Measurements from ENCODE around the gene RHBDL2.

RHBDL2 gene

GRCh38 chr1:38875811-38876210, 65.8 kb downstream of the RHBDL2 start:
- no peaks in the 10 kb centered on the region for H3K36me3 ChIP-seq (ENCODE audit: insufficient read depth, low read length)
- no peak overlapping the region for H3K4me3 ChIP-seq
- no peak for DNase-seq (ENCODE audit: low read depth, low spot score)

GRCh38 chr1:38873027-38873969, 68.3 kb downstream of the RHBDL2 start, which contains the start of gene MYCBP:
MYCBP (minus strand) TSS chr1:38873348; CDS start chr1:38873305, 43 bp downstream.
- DNase-seq (ENCODE audit: low read depth, low spot score) = peak; percentile 81
- no peaks in the 10 kb centered on the region for H3K36me3 ChIP-seq (ENCODE audit: insufficient read depth, low read length)
- H3K4me3 ChIP-seq = peak within 1 kb of the TSS; percentile 79
- TF ChIP-seq POLR2AphosphoS5 (IDR thresholded peaks at IDR 0.05; ENCODE audit: borderline replicate concordance, low read depth, low read length) (peak; percentile 96), EZH2 (IDR thresholded peaks at IDR 0.05) (no peak)
- H3K9ac ChIP-seq (ENCODE audit: insufficient read length) = peak within 1 kb of the TSS; percentile 82
- no peaks in the 10 kb centered on the region for H3K9me3 ChIP-seq (ENCODE audit: low read depth, low read length)
- H3K27ac ChIP-seq = no peak within 1 kb of the TSS

More at GRCh38 chr1:38875811-38876210, 65.8 kb downstream of the RHBDL2 start:
- no peak overlapping the region for H3K9ac ChIP-seq (ENCODE audit: insufficient read length)
- H3K27ac ChIP-seq = no peak overlapping the region
- H3K9me3 ChIP-seq (ENCODE audit: low read depth, low read length) = no peaks in the 10 kb centered on the region
- TF ChIP-seq EZH2 (IDR thresholded peaks at IDR 0.05) (no peak), FOXP2 (optimal IDR thresholded peaks at IDR 0.05; ENCODE audit: control extremely low read depth, extremely low read length, insufficient read depth) (no peak), POLR2AphosphoS5 (IDR thresholded peaks at IDR 0.05; ENCODE audit: borderline replicate concordance, low read depth, low read length) (no peak)

- TF ChIP-seq FOXP2 (optimal IDR thresholded peaks at IDR 0.05; ENCODE audit: control extremely low read depth, extremely low read length, insufficient read depth) = no peak
- no peak; the same call in 1 of the 2 replicates for TF ChIP-seq POLR2AphosphoS5 (IDR thresholded peaks at IDR 0.05; ENCODE audit: borderline replicate concordance, low read depth, low read length)
- TF ChIP-seq EZH2 (IDR thresholded peaks at IDR 0.05) = no peak
- H3K27ac ChIP-seq = no peak overlapping the region
- no peak for DNase-seq (ENCODE audit: low read depth, low spot score)
These were observed 69.1 kb downstream of the RHBDL2 start for GRCh38 chr1:38872401-38873026.

GRCh38 chr1:38870996-38871395, 70.6 kb downstream of the RHBDL2 start:
- Histone ChIP-seq H3K9me3 (ENCODE audit: low read depth, low read length) (no peaks in the 10 kb centered on the region), H3K36me3 (ENCODE audit: insufficient read depth, low read length) (no peaks in the 10 kb centered on the region), H3K9ac (ENCODE audit: insufficient read length) (no peak overlapping the region), H3K27ac (no peak overlapping the region), H3K4me3 (no peak overlapping the region)
- TF ChIP-seq POLR2AphosphoS5 (IDR thresholded peaks at IDR 0.05; ENCODE audit: borderline replicate concordance, low read depth, low read length) (no peak), EZH2 (IDR thresholded peaks at IDR 0.05) (no peak), FOXP2 (optimal IDR thresholded peaks at IDR 0.05; ENCODE audit: control extremely low read depth, extremely low read length, insufficient read depth) (no peak)
- DNase-seq (ENCODE audit: low read depth, low spot score) = no peak

More at GRCh38 chr1:38872401-38873026, 69.1 kb downstream of the RHBDL2 start:
- Histone ChIP-seq H3K9me3 (ENCODE audit: low read depth, low read length) (no peaks in the 10 kb centered on the region), H3K9ac (ENCODE audit: insufficient read length) (peak overlapping the region; percentile 69), H3K36me3 (ENCODE audit: insufficient read depth, low read length) (no peaks in the 10 kb centered on the region), H3K4me3 (peak overlapping the region; percentile 79)

GRCh38 chr1:38867208-38867607, 74.4 kb downstream of the RHBDL2 start:
- TF ChIP-seq FOXP2 (optimal IDR thresholded peaks at IDR 0.05; ENCODE audit: control extremely low read depth, extremely low read length, insufficient read depth) (no peak), EZH2 (IDR thresholded peaks at IDR 0.05) (no peak), POLR2AphosphoS5 (IDR thresholded peaks at IDR 0.05; ENCODE audit: borderline replicate concordance, low read depth, low read length) (no peak)
- H3K9me3 ChIP-seq (ENCODE audit: low read depth, low read length) = no peaks in the 10 kb centered on the region
- no peak overlapping the region for H3K27ac ChIP-seq
- no peak overlapping the region for H3K4me3 ChIP-seq
- no peak for DNase-seq (ENCODE audit: low read depth, low spot score)
- peaks cover 13% of the 10 kb centered on the region for H3K36me3 ChIP-seq (ENCODE audit: insufficient read depth, low read length)
- H3K9ac ChIP-seq (ENCODE audit: insufficient read length) = no peak overlapping the region

- Histone ChIP-seq H3K27ac (no peak overlapping the region), H3K9me3 (ENCODE audit: low read depth, low read length) (no peaks in the 10 kb centered on the region), H3K9ac (ENCODE audit: insufficient read length) (no peak overlapping the region), H3K36me3 (ENCODE audit: insufficient read depth, low read length) (peaks cover 13% of the 10 kb centered on the region), H3K4me3 (no peak overlapping the region)
- no peak for DNase-seq (ENCODE audit: low read depth, low spot score)
- TF ChIP-seq EZH2 (IDR thresholded peaks at IDR 0.05) (no peak), POLR2AphosphoS5 (IDR thresholded peaks at IDR 0.05; ENCODE audit: borderline replicate concordance, low read depth, low read length) (no peak), FOXP2 (optimal IDR thresholded peaks at IDR 0.05; ENCODE audit: control extremely low read depth, extremely low read length, insufficient read depth) (no peak)
These were observed 76.4 kb downstream of the RHBDL2 start for GRCh38 chr1:38865112-38865715.

GRCh38 chr1:38860454-38860795, 81.2 kb downstream of the RHBDL2 start:
- Histone ChIP-seq H3K27ac (no peak overlapping the region), H3K4me3 (peak overlapping the region; percentile 95), H3K9ac (ENCODE audit: insufficient read length) (peak overlapping the region; percentile 87), H3K9me3 (ENCODE audit: low read depth, low read length) (no peaks in the 10 kb centered on the region), H3K36me3 (ENCODE audit: insufficient read depth, low read length) (peaks cover 27% of the 10 kb centered on the region)
- TF ChIP-seq FOXP2 (optimal IDR thresholded peaks at IDR 0.05; ENCODE audit: control extremely low read depth, extremely low read length, insufficient read depth) (no peak), EZH2 (IDR thresholded peaks at IDR 0.05) (no peak), POLR2AphosphoS5 (IDR thresholded peaks at IDR 0.05; ENCODE audit: borderline replicate concordance, low read depth, low read length) (no peak)
- no peak for DNase-seq (ENCODE audit: low read depth, low spot score)
